ENCODE data around the gene PRUNE2. TPM values are rescaled to one million over a fixed set of nuclear protein-coding genes. Genes with fewer than 3 reads are reported as not detected.

The PRUNE2 gene
- total and polyA plus RNA-seq, 9 of the 15 experiments (the other 6 are each of a cell fraction or from before 2014, with no cell fraction given): 0.05 to 0.45 (median 0.18) TPM; not detected in 1

GRCh38 chr9:76626141-76626540 lies 279.8 kb downstream of the PRUNE2 start:
- Histone ChIP-seq H4K20me1 (replicated peaks; ENCODE audit: control insufficient read depth, insufficient read depth, low read length) (no peaks in the 10 kb centered on the region), H3K4me1 (replicated peaks in 1 of 2; ENCODE audit: control insufficient read depth in 2 of 2, insufficient read depth in 2 of 2, low read length in 2 of 2) (peaks cover 0 to 2% of the 10 kb centered on the region in 2 experiments; a peak in 2 of 5 replicates), H3K27me3 (ENCODE audit: control insufficient read depth in 2 of 2, insufficient read depth in 2 of 2, low read length in 2 of 2) (no peaks in the 10 kb centered on the region), H3K27ac (ENCODE audit: extremely low read depth, low read depth, low read length) (no peak overlapping the region), H3K4me2 (ENCODE audit: insufficient read depth, low read length) (no peak overlapping the region), H3K79me2 (ENCODE audit: control insufficient read depth, insufficient read depth, low read length) (no peaks in the 10 kb centered on the region), H3K9ac (ENCODE audit: insufficient read depth in 1 of 2, low read depth in 2 of 2, low read length in 2 of 2) (no peak overlapping the region), H2AFZ (ENCODE audit: low read depth, low read length) (no peak overlapping the region), H3K9me1 (ENCODE audit: control insufficient read depth, insufficient read depth, low read length) (no peaks in the 10 kb centered on the region), H3K4me3 (no peak overlapping the region), H3K9me3 (replicated peaks; ENCODE audit: control insufficient read depth, insufficient read depth, low read depth, low read length) (no peaks in the 10 kb centered on the region), H3K36me3 (ENCODE audit: control insufficient read depth, insufficient read depth, low read length) (no peaks in the 10 kb centered on the region)
- intact Hi-C loops (cut with micrococcal nuclease): no loop called here
- POLR2A ChIA-PET: no interaction called here
- FAIRE-seq (no peak), DNase-seq (ENCODE audit: extremely low read depth in 1 of 4, low spot score in 3 of 4) (no peak), ATAC-seq (no peak)
- CTCF ChIA-PET (ENCODE audit: low intra/inter-chr PET ratio): no interaction called here
- WGBS (ENCODE audit: insufficient coverage, low coverage, missing lambda C conversion rate): 0% methylated on average over 1 of the region's 1 CpG
- in situ Hi-C loops (cut with MboI): no loop called here
- TF ChIP-seq SMARCA4 (IDR thresholded peaks at IDR 0.05) (no peak), CGGBP1 (CRISPR knock-in tag; IDR thresholded peaks at IDR 0.05) (no peak), RNF219 (CRISPR knock-in tag; IDR thresholded peaks at IDR 0.05) (no peak), ZFP30 (CRISPR knock-in tag; IDR thresholded peaks at IDR 0.05; ENCODE audit: borderline replicate concordance) (no peak), MCM3 (IDR thresholded peaks at IDR 0.05) (no peak), KAT8 (IDR thresholded peaks at IDR 0.05; ENCODE audit: low read depth) (no peak), MTA1 (IDR thresholded peaks at IDR 0.05; ENCODE audit: borderline replicate concordance) (no peak), ZFP36 (IDR thresholded peaks at IDR 0.05; ENCODE audit: low read depth, low read length, partially characterized antibody) (no peak), GTF2A2 (tag; IDR thresholded peaks at IDR 0.05) (no peak), NRF1 (conservative IDR thresholded peaks at IDR 0.05 in 1 of 2, IDR thresholded peaks at IDR 0.05 in 1 of 2) (no peak), RB1 (IDR thresholded peaks at IDR 0.05; ENCODE audit: low read depth) (no peak), ATF3 (IDR thresholded peaks at IDR 0.05) (no peak), ATF3 (CRISPR knock-in tag; conservative IDR thresholded peaks at IDR 0.05) (no peak), RFX5 (IDR thresholded peaks at IDR 0.05; ENCODE audit: low read depth, low read length) (no peak), KAT2B (IDR thresholded peaks at IDR 0.05; ENCODE audit: low read depth, low read length) (no peak), ZNF134 (CRISPR knock-in tag; conservative IDR thresholded peaks at IDR 0.05) (no peak), LCOR (CRISPR knock-in tag; IDR thresholded peaks at IDR 0.05) (no peak), ZNF143 (CRISPR knock-in tag; IDR thresholded peaks at IDR 0.05) (no peak), XRCC3 (IDR thresholded peaks at IDR 0.05) (no peak), SPI1 (IDR thresholded peaks at IDR 0.05; ENCODE audit: borderline replicate concordance, low read depth, low read length) (no peak)
- no TSS peak for BruUV-seq (replicated peaks)

Measured in K562 (cell line).